ENCODE data around the gene FGD3.

DNA sequence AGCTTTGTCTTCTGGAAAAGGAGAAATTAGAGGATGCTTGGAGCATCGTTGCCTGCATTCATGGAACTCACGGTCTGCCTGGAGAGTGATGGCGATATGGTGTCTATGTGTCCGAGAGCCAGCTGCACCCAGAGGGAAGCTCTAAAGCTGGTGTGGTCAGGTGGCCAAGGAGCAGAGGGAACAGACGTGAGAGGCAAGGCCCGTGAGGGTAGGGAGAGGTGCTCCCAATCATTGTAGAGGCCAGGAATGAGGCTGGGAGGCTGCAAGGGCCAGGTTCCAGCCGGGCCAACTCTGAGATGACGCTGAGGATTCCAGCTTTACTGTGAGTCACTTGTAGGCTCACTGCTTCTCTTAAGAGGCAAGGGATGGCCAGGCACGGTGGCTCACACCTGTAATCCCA is 7.6 kb downstream of the FGD3 start:
- TF ChIP-seq, protein P1, sequence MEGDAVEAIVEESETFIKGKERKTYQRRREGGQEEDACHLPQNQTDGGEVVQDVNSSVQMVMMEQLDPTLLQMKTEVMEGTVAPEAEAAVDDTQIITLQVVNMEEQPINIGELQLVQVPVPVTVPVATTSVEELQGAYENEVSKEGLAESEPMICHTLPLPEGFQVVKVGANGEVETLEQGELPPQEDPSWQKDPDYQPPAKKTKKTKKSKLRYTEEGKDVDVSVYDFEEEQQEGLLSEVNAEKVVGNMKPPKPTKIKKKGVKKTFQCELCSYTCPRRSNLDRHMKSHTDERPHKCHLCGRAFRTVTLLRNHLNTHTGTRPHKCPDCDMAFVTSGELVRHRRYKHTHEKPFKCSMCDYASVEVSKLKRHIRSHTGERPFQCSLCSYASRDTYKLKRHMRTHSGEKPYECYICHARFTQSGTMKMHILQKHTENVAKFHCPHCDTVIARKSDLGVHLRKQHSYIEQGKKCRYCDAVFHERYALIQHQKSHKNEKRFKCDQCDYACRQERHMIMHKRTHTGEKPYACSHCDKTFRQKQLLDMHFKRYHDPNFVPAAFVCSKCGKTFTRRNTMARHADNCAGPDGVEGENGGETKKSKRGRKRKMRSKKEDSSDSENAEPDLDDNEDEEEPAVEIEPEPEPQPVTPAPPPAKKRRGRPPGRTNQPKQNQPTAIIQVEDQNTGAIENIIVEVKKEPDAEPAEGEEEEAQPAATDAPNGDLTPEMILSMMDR (conservative IDR thresholded peaks at IDR 0.05; ENCODE audit: low read depth, low read length) = no peak
- no peak for TF ChIP-seq EZH2 (IDR thresholded peaks at IDR 0.05; ENCODE audit: borderline replicate concordance, low read depth, low read length, poor library complexity, severe bottlenecking)

All from A673 (cell line).